HEK293 (cell line): ENCODE results near the gene ITIH5.
"Not testable (repeated sequence)": the region's sequence is repeated elsewhere in the genome, so short reads cannot be mapped to it uniquely, and the experiment has no call there.

Experiments used
- CTCF ChIP-seq: fragments of 450-650 bp; formaldehyde crosslinking; IDR thresholded peaks from 2 replicates; pipeline ENCODE4 v1.5.1; 2016; ENCODE audit warnings: missing biosample characterization, missing genetic modification characterization
- REPIN1 ChIP-seq: fragments of 450-650 bp; formaldehyde crosslinking; IDR thresholded peaks from 2 replicates; pipeline ENCODE4 v1.5.1; 2017; ENCODE audit warnings: missing biosample characterization, missing genetic modification characterization, low read depth
- REST ChIP-seq: fragments of 450-650 bp; formaldehyde crosslinking; IDR thresholded peaks from 2 replicates; pipeline ENCODE4 v1.5.1; 2016; ENCODE audit warnings: missing biosample characterization, missing genetic modification characterization
- ZBTB8A ChIP-seq: fragments of 450-650 bp; formaldehyde crosslinking; IDR thresholded peaks from 2 replicates; pipeline ENCODE4 v1.5.1; 2016; ENCODE audit warnings: missing biosample characterization, missing genetic modification characterization
- ZFP3 ChIP-seq: fragments of 450-650 bp; formaldehyde crosslinking; IDR thresholded peaks from 2 replicates; pipeline ENCODE4 v1.5.1; 2016; ENCODE audit warnings: low read depth, missing biosample characterization, missing genetic modification characterization
- ZNF24 ChIP-seq: fragments of 450-650 bp; formaldehyde crosslinking; IDR thresholded peaks from 2 replicates; pipeline ENCODE4 v1.5.1; 2016; ENCODE audit warnings: missing biosample characterization, missing genetic modification characterization
- ZNF274 ChIP-seq, 2 experiments: fragments of 200-500 bp in 1 of 2; fragments of 450-650 bp in 1 of 2; sonication (Bioruptor generic) in 1 of 2; formaldehyde crosslinking in 1 of 2; IDR thresholded peaks; 2 replicates each; pipeline versions ENCODE4 v1.5.1 to v1.6.1; 2014 to 2016; ENCODE audit warnings: borderline replicate concordance in 1 of 2, inconsistent platforms in 1 of 2, low read length in 1 of 2, missing biosample characterization in 1 of 2, missing genetic modification characterization in 1 of 2
- ZNF416 ChIP-seq: fragments of 450-650 bp; formaldehyde crosslinking; IDR thresholded peaks from 2 replicates; pipeline ENCODE4 v1.5.1; 2016; ENCODE audit warnings: missing biosample characterization, missing genetic modification characterization
- ZNF692 ChIP-seq: fragments of 450-650 bp; formaldehyde crosslinking; IDR thresholded peaks from 2 replicates; pipeline ENCODE4 v1.5.1; 2016; ENCODE audit warnings: missing biosample characterization, missing genetic modification characterization
- ZNF707 ChIP-seq: fragments of 450-650 bp; formaldehyde crosslinking; IDR thresholded peaks from 2 replicates; pipeline ENCODE4 v1.5.1; 2016; ENCODE audit warnings: missing biosample characterization, missing genetic modification characterization

GRCh38 chr10:7657079-7657478 is 9.7 kb downstream of the ITIH5 start:
- TF ChIP-seq CTCF (tag by site-specific recombination); ZNF416 (tag by site-specific recombination); ZBTB8A (tag by site-specific recombination); ZNF692 (tag by site-specific recombination); ZNF24 (tag by site-specific recombination); REST (tag by site-specific recombination); ZNF274 (IDR thresholded peaks at IDR 0.05; ENCODE audit: low read length); ZNF274 (tag by site-specific recombination; IDR thresholded peaks at IDR 0.05; ENCODE audit: borderline replicate concordance); REPIN1 (tag by site-specific recombination); ZFP3; ZNF707 (tag by site-specific recombination): not testable (repeated sequence)
